Measurements from ENCODE around the gene MAGEC3.

DNA sequence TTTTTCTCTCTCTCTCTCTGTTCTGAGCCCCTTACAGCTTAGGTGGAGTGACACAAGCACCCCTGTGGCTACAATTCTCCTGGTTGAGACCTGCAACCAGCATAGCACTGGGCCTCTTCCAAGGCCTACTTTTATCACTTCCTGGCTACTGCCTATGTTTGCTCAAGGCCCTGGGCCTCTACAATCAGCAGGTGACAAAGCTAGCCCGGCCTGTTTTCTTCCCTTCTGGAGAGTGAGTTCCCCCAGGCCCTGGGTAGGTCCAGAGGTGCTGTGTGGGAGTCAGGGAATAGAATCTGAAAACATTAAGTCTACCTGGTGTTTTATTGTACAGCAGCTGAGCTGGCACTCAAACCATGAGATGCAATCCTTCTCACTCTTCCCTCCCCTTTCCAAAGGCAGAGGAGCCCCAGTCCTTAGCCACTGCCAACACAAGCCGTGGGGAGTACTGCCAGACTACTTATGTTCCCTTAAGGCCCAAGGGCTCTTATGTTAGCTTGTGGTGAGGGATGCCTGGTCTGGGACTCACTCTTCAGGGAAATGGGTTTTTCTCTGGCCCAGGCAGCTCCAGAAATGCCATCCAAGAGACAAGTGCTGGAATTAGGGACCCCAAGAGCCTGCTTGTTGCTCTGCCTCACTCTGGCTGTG is 23.8 kb upstream of the MAGEC3 start:
- TF ChIP-seq POLR2A (conservative IDR thresholded peaks at IDR 0.05) (no peak), SNRNP70 (optimal IDR thresholded peaks at IDR 0.05; ENCODE audit: low read depth, low read length) (no peak), ZNF589 (CRISPR knock-in tag; IDR thresholded peaks at IDR 0.05; ENCODE audit: low read depth) (no peak), ADNP (tag; IDR thresholded peaks at IDR 0.05) (no peak), NBN (IDR thresholded peaks at IDR 0.05; ENCODE audit: low read depth) (no peak), JUN (IDR thresholded peaks at IDR 0.05; ENCODE audit: borderline replicate concordance, low read depth, low read length) (no peak), JUN (CRISPR knock-in tag; IDR thresholded peaks at IDR 0.05; ENCODE audit: borderline replicate concordance) (no peak)
- TF ChIP-seq, protein P1, sequence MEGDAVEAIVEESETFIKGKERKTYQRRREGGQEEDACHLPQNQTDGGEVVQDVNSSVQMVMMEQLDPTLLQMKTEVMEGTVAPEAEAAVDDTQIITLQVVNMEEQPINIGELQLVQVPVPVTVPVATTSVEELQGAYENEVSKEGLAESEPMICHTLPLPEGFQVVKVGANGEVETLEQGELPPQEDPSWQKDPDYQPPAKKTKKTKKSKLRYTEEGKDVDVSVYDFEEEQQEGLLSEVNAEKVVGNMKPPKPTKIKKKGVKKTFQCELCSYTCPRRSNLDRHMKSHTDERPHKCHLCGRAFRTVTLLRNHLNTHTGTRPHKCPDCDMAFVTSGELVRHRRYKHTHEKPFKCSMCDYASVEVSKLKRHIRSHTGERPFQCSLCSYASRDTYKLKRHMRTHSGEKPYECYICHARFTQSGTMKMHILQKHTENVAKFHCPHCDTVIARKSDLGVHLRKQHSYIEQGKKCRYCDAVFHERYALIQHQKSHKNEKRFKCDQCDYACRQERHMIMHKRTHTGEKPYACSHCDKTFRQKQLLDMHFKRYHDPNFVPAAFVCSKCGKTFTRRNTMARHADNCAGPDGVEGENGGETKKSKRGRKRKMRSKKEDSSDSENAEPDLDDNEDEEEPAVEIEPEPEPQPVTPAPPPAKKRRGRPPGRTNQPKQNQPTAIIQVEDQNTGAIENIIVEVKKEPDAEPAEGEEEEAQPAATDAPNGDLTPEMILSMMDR (IDR thresholded peaks at IDR 0.05 in 2 of 3, conservative IDR thresholded peaks at IDR 0.05 in 1 of 3; ENCODE audit: insufficient read depth in 2 of 3, low read depth in 1 of 3, low read length in 3 of 3) = no peak

All from K562 (cell line).